Keratinocyte (primary cell): Measurements from ENCODE around the gene ZSCAN16. TPM values are rescaled to one million over a fixed set of nuclear protein-coding genes. Genes with fewer than 3 reads are reported as not detected.

ENCODE experiments used
- DNase-seq: peaks from one replicate; pipeline ENCODE4 v3.0.0-alpha.2; 2011; ENCODE audit warnings: low read depth, missing footprints, low spot score
- FAIRE-seq: peaks from 2 replicates; lab custom pipeline; 2011; peaks lifted over from hg19 to GRCh38; lab: Jason Lieb, UNC
- H2AFZ ChIP-seq: 2 replicates; pipeline ENCODE4 v1.6.0; 2012; ENCODE audit warnings: low read length, control low read depth, inconsistent platforms; ENCODE audit not compliant: control insufficient read depth
- H3K27ac ChIP-seq: 2 replicates; pipeline ENCODE4 v1.5.1; 2011; ENCODE audit warnings: low read length; ENCODE audit not compliant: control insufficient read depth, insufficient read depth
- H3K27me3 ChIP-seq: 3 replicates; pipeline ENCODE4 v1.6.0; 2011; ENCODE audit warnings: low read length; ENCODE audit not compliant: control insufficient read depth, insufficient read depth; ENCODE audit errors: extremely low read depth
- H3K36me3 ChIP-seq, 2 experiments: 2 replicates in 1 of 2; 3 replicates in 1 of 2; pipeline ENCODE4 v1.5.1; 2011; ENCODE audit warnings: low read length in 2 of 2, mild to moderate bottlenecking in 1 of 2; ENCODE audit not compliant: control insufficient read depth in 2 of 2, insufficient read depth in 2 of 2; ENCODE audit errors: extremely low read depth in 1 of 2
- H3K4me1 ChIP-seq: 3 replicates; pipeline ENCODE4 v1.5.1; 2011; ENCODE audit warnings: low read length; ENCODE audit not compliant: control insufficient read depth, insufficient read depth; ENCODE audit errors: extremely low read depth
- H3K4me2 ChIP-seq: 3 replicates; pipeline ENCODE4 v1.6.0; 2011; ENCODE audit warnings: low read depth, low read length; ENCODE audit not compliant: control insufficient read depth, insufficient read depth; ENCODE audit errors: extremely low read depth
- H3K4me3 ChIP-seq, 3 experiments: fragments of 200-600 bp in 1 of 3; sonication (generic) in 1 of 3; 2 replicates in 2 of 3; 3 replicates in 1 of 3; pipeline ENCODE4 v1.5.1; 2011 to 2016; ENCODE audit warnings: low read length in 3 of 3, mild to moderate bottlenecking in 3 of 3, control low read depth in 2 of 3, inconsistent platforms in 1 of 3, low read depth in 1 of 3, mixed read lengths in 1 of 3, mixed run types in 1 of 3, moderate library complexity in 1 of 3; ENCODE audit not compliant: control insufficient read depth in 2 of 3, insufficient read depth in 2 of 3; ENCODE audit errors: extremely low read depth in 1 of 3
- H3K79me2 ChIP-seq: 2 replicates; pipeline ENCODE4 v1.6.0; 2012; ENCODE audit warnings: low read length; ENCODE audit not compliant: control insufficient read depth, insufficient read depth
- H3K9ac ChIP-seq: 3 replicates; pipeline ENCODE4 v1.6.0; 2011; ENCODE audit warnings: low read length; ENCODE audit not compliant: control insufficient read depth, insufficient read depth; ENCODE audit errors: extremely low read depth
- H3K9me1 ChIP-seq: 3 replicates; pipeline ENCODE4 v1.6.0; 2011; ENCODE audit warnings: low read length; ENCODE audit not compliant: control insufficient read depth, insufficient read depth; ENCODE audit errors: extremely low read depth
- H3K9me3 ChIP-seq: 2 replicates; pipeline ENCODE4 v1.5.1; 2012; ENCODE audit warnings: low read depth, low read length; ENCODE audit not compliant: control insufficient read depth
- H4K20me1 ChIP-seq: 3 replicates; pipeline ENCODE4 v1.6.0; 2011; ENCODE audit warnings: low read length; ENCODE audit not compliant: control insufficient read depth, insufficient read depth; ENCODE audit errors: extremely low read depth
- CTCF ChIP-seq, 3 experiments: IDR thresholded peaks in 1 of 3; conservative IDR thresholded peaks in 1 of 3; optimal IDR thresholded peaks in 1 of 3; 2 replicates in 2 of 3; 3 replicates in 1 of 3; pipeline versions ENCODE3 to v1.5.1; 2011; ENCODE audit warnings: low read length in 3 of 3, mild to moderate bottlenecking in 3 of 3, moderate library complexity in 2 of 3, control low read depth in 1 of 3, inconsistent platforms in 1 of 3; ENCODE audit not compliant: insufficient read depth in 2 of 3; ENCODE audit errors: extremely low read depth in 1 of 3
- EZH2 ChIP-seq: IDR thresholded peaks from one replicate; pipeline ENCODE4 v1.6.1; 2012; ENCODE audit warnings: inconsistent platforms, mild to moderate bottlenecking, low read length, moderate library complexity
- dilution Hi-C: fragments of 300-500 bp; cut with MboI; formaldehyde crosslinking; loops from one replicate; pipeline ENCODE4 v1.7.0; 2020; ENCODE audit warnings: low sequenced_read_pairs; ENCODE audit not compliant: extremely low pct_ligation_motif_present
- polyA plus RNA-seq, 5 experiments: library from polyadenylated mRNA; depleted of rRNA in 3 of 5; stranded (reverse) in 3 of 5; stranded (forward) in 1 of 5; unstranded in 1 of 5; fragments of >200 nt; gene quantifications; 1 replicate in 1 of 5; 2 replicates in 3 of 5; 3 replicates in 1 of 5; pipeline versions ENCODE4 v1.2.1 to v1.2.3, GENCODE V29; 2011 to 2012; ENCODE audit warnings: missing spikeins in 2 of 5, low read depth in 1 of 5, low replicate concordance in 1 of 5

ZSCAN16 gene
- polyA plus RNA-seq, 1 donor (not counting 4 experiments of a cell fraction or from before 2014, with no cell fraction given): 1.5 TPM

GRCh38 chr6:28167926-28168325 lies 43.5 kb downstream of the ZSCAN16 start:
- no peaks in the 10 kb centered on the region for H4K20me1 ChIP-seq
- no peak overlapping the region for H3K9ac ChIP-seq
- H3K9me1 ChIP-seq: no peaks in the 10 kb centered on the region
- no peak overlapping the region for H3K4me3 ChIP-seq
- peaks cover 5% of the 10 kb centered on the region for H3K4me1 ChIP-seq
- peaks cover 0 to 1% of the 10 kb centered on the region in 2 experiments for H3K36me3 ChIP-seq
- H2AFZ ChIP-seq: no peak overlapping the region
- FAIRE-seq (no peak), DNase-seq (no peak)
- TF ChIP-seq CTCF (optimal IDR thresholded peaks at IDR 0.05 in 1 of 3, IDR thresholded peaks at IDR 0.05 in 1 of 3, conservative IDR thresholded peaks at IDR 0.05 in 1 of 3; ENCODE audit: extremely low read depth in 1 of 3, insufficient read depth in 2 of 3, low read length in 3 of 3): no peak
- TF ChIP-seq EZH2: no peak
- H3K4me2 ChIP-seq: no peak overlapping the region
- H3K79me2 ChIP-seq: no peaks in the 10 kb centered on the region
- H3K27me3 ChIP-seq: no peaks in the 10 kb centered on the region
- H3K9me3 ChIP-seq: no peaks in the 10 kb centered on the region
- dilution Hi-C loops: no loop called here
- no peak overlapping the region for H3K27ac ChIP-seq

GRCh38 chr6:28171271-28171670 lies 46.9 kb downstream of the ZSCAN16 start:
- TF ChIP-seq EZH2: no peak
- no peak for TF ChIP-seq CTCF (optimal IDR thresholded peaks at IDR 0.05 in 1 of 3, IDR thresholded peaks at IDR 0.05 in 1 of 3, conservative IDR thresholded peaks at IDR 0.05 in 1 of 3; ENCODE audit: extremely low read depth in 1 of 3, insufficient read depth in 2 of 3, low read length in 3 of 3)
- Histone ChIP-seq H3K27ac (no peak overlapping the region), H3K4me3 (no peak overlapping the region), H3K4me1 (peaks cover 5% of the 10 kb centered on the region), H4K20me1 (no peaks in the 10 kb centered on the region), H3K4me2 (no peak overlapping the region), H3K79me2 (no peaks in the 10 kb centered on the region), H2AFZ (no peak overlapping the region), H3K36me3 (peaks cover 0 to 1% of the 10 kb centered on the region in 2 experiments), H3K9me1 (no peaks in the 10 kb centered on the region), H3K9me3 (no peaks in the 10 kb centered on the region), H3K27me3 (no peaks in the 10 kb centered on the region), H3K9ac (no peak overlapping the region)
- dilution Hi-C loops: no loop called here
- DNase-seq (no peak), FAIRE-seq (no peak)
